Measurements from ENCODE around the gene SH3GL3.
A peak's percentile ranks its signal among the peaks of the same experiment; 100 is the strongest.

SH3GL3 gene

DNA sequence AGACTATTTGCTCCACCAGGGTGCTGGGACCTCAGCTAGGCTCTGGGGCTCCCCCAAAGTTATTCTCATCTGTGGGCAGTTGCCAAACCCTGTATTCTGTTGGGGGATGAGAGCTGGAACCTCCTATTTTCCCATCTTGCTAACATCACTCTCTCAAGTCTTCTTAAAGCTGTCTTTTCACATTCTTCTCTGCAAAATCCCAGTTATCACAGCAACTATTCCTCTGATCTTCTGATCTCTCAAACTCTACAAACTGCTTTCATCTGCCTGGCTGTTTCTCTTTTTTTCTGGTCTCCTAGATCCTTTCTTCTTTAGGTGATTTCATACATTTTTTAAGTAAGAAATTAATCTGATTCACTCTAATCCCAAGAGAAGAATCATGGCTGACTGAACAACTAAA lies 196.1 kb downstream of the SH3GL3 start:
- Mint-ChIP-seq H3K9me3 (peaks cover 38% of the 10 kb centered on the region), H3K4me1 (no peaks in the 10 kb centered on the region), H3K27ac (no peak overlapping the region), H3K27me3 (ENCODE audit: low read depth, poor library complexity) (peaks cover 31% of the 10 kb centered on the region), H3K4me3 (no peak overlapping the region), H3K36me3 (ENCODE audit: low read depth) (peaks cover 3% of the 10 kb centered on the region)
- no peak for DNase-seq
- TF ChIP-seq, protein P1, sequence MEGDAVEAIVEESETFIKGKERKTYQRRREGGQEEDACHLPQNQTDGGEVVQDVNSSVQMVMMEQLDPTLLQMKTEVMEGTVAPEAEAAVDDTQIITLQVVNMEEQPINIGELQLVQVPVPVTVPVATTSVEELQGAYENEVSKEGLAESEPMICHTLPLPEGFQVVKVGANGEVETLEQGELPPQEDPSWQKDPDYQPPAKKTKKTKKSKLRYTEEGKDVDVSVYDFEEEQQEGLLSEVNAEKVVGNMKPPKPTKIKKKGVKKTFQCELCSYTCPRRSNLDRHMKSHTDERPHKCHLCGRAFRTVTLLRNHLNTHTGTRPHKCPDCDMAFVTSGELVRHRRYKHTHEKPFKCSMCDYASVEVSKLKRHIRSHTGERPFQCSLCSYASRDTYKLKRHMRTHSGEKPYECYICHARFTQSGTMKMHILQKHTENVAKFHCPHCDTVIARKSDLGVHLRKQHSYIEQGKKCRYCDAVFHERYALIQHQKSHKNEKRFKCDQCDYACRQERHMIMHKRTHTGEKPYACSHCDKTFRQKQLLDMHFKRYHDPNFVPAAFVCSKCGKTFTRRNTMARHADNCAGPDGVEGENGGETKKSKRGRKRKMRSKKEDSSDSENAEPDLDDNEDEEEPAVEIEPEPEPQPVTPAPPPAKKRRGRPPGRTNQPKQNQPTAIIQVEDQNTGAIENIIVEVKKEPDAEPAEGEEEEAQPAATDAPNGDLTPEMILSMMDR (IDR thresholded peaks at IDR 0.05): no peak

DNA sequence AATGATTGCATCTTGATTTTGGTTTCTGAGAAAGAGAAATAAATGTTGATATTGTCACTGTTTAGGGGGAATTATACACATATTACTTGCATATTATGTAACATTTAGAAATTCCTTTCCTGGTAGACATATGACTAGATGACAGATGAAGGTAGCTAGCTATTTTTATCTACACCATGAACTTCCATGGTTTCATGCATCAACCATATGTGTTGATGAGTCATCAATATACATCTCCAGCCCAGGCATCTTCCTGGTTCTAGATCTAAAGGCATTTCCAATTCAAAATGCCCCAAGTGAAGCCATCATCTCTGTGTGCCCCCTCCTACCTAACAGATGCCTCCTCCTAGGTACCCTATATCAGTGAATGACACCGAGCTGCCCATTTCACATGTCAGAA lies 197.3 kb downstream of the SH3GL3 start:
- Mint-ChIP-seq H3K4me3 (no peak overlapping the region), H3K4me1 (no peaks in the 10 kb centered on the region), H3K27me3 (ENCODE audit: low read depth, poor library complexity) (peaks cover 41% of the 10 kb centered on the region)

DNA sequence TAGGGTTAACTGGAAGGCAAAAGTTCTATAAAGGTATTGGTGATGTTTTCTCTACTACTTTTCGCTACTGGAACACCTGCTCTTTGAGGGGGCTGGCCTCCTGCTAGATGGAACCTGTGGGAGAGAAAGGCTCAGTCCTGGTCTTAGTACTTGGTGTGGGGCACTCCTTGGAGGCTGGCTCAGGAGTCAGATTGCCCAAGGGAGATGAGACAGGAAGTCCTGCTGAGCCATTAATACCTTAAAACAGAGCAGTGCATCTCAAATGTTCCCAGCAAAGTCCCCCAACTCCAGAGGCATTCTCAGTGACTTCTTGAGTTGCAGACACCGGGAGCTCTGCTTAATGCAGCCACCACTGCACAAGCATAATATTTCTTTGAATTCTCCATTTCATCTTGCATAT lies 203.7 kb downstream of the SH3GL3 start:
- Mint-ChIP-seq H3K27ac (no peak overlapping the region), H3K4me1 (no peaks in the 10 kb centered on the region), H3K9me3 (peaks cover 7% of the 10 kb centered on the region), H3K27me3 (ENCODE audit: low read depth, poor library complexity) (peaks cover 83% of the 10 kb centered on the region), H3K4me3 (no peak overlapping the region), H3K36me3 (ENCODE audit: low read depth) (no peaks in the 10 kb centered on the region)
- TF ChIP-seq, protein P1 (IDR thresholded peaks at IDR 0.05): no peak
- no peak for DNase-seq

More for the DNA sequence above, 197.3 kb downstream of the SH3GL3 start:
- peaks cover 3% of the 10 kb centered on the region for H3K36me3 Mint-ChIP-seq (ENCODE audit: low read depth)
- no peak for DNase-seq
- TF ChIP-seq, protein P1 (IDR thresholded peaks at IDR 0.05): no peak
- peaks cover 32% of the 10 kb centered on the region for H3K9me3 Mint-ChIP-seq
- no peak overlapping the region for H3K27ac Mint-ChIP-seq

DNA sequence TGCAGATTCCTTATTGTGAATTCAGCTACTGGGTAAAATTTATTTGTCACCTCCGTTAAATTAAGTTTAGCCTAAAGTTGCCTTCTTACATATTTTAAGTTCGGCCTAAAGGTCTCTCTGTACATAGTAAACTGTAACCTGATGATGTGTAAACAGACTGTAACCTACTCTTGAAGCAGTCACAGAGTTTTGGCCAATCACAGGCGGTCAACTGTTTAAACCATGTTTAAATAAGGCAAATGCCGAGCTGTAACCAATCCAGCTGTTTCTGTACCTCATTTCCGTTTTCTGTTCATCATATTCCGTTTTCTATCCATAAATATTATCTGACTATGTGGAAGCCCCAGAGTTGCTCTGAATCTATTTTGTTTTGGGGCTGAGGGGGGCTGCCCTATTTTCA lies 204.4 kb downstream of the SH3GL3 start:
- Mint-ChIP-seq H3K4me3 (no peak overlapping the region), H3K4me1 (no peaks in the 10 kb centered on the region), H3K9me3 (peaks cover 7% of the 10 kb centered on the region), H3K36me3 (ENCODE audit: low read depth) (no peaks in the 10 kb centered on the region), H3K27ac (no peak overlapping the region), H3K27me3 (ENCODE audit: low read depth, poor library complexity) (peaks cover 85% of the 10 kb centered on the region)
- TF ChIP-seq, protein P1 (IDR thresholded peaks at IDR 0.05): no peak
- DNase-seq: no peak

DNA sequence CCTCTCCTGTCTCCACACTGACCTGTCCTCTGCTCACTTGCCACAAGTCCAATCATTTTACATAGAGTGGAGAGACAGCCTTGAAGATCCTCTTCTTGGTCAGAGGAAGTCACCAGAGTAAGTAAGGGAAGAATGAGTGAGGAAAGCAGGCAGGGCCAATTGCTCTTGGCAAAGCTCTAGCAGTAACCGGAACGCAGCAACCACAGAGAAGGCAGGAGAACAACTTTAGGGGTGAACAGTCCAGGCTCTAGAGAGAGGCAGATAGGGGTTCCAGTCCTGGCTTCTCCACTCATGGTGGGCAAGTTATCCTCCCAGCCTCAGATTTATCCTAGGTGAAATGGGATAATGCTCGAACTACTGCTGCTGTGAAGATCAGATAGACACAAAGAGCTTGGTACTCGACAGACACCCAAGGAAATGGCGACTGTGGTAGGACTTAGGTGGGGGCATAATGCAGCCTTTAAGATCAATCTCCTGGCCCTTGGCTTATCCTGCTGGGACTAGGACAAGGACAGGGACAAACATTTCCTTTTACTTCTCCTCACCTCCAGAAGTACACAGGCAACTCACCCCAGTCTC lies 205.6 kb downstream of the SH3GL3 start:
- H3K27ac Mint-ChIP-seq: no peak overlapping the region
- TF ChIP-seq, protein P1 (IDR thresholded peaks at IDR 0.05): no peak
- no peaks in the 10 kb centered on the region for H3K36me3 Mint-ChIP-seq (ENCODE audit: low read depth)
- peak overlapping the region; percentile 67 for H3K4me3 Mint-ChIP-seq
- H3K4me1 Mint-ChIP-seq: no peaks in the 10 kb centered on the region
- no peak for DNase-seq
- H3K9me3 Mint-ChIP-seq: peaks cover 7% of the 10 kb centered on the region
- H3K27me3 Mint-ChIP-seq (ENCODE audit: low read depth, poor library complexity): peaks cover 90% of the 10 kb centered on the region

DNA sequence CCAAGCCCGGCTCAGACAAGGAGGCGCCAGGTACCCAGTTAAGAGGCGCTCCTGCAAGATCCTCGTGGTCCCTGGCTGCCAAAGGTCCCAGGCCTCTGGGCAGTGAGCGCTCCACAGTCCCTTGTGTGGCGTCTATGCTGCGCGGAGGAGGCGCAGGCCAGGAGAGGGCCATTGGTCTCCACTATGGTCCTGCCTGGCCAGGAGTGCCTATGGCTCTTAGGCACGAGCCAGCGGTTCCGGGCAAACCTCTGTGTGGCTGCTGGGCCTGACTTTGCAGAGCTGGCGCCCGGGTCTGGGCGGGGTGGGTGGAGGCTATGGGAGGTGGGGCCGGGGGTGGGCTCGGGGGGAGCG lies 206.1 kb downstream of the SH3GL3 start:
- Mint-ChIP-seq H3K4me3 (peak overlapping the region; percentile 67), H3K4me1 (no peaks in the 10 kb centered on the region), H3K27ac (no peak overlapping the region), H3K27me3 (ENCODE audit: low read depth, poor library complexity) (peaks cover 92% of the 10 kb centered on the region), H3K9me3 (peaks cover 7% of the 10 kb centered on the region), H3K36me3 (ENCODE audit: low read depth) (no peaks in the 10 kb centered on the region)
- no peak for DNase-seq
- TF ChIP-seq, protein P1 (IDR thresholded peaks at IDR 0.05): no peak
